ENCODE results near the gene LGALS16. TPM values are rescaled to one million over a fixed set of nuclear protein-coding genes. Genes with fewer than 3 reads are reported as not detected.

Gene LGALS16
- total and polyA plus RNA-seq, 3 experiments from 2014 or later, result not detected

DNA sequence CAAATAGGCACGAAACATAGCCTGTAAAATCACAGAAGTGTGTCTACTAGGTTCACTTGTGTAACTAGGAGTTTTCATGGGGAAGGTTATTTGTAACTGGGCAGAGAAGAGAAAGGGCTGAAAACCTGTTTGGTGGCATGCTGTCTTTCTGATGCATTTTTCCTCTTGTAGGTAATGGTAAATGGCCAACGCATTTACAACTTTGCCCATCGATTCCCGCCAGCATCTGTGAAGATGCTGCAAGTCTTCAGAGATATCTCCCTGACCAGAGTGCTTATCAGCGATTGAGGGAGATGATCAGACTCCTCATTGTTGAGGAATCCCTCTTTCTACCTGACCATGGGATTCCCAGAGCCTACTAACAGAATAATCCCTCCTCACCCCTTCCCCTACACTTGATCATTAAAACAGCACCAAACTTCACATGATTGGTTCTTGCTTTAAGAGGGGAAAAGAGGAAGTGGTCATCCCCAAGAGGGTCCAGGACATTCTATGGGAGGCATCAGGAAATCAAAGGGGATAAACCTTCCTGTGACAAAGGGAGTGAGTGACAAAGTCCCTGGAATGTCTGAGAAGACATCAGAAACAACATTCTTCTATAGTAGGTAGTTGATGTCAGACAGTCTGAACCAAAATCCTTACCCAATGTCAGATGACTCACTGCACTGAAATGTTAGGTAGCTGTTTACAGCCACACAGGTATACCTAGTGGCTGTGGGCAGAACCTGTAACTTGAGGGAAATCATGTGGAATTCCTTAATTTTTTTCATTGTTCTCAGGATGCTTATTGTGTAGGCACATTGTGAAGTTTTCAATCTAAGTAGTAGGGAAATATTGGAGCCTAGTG lies 53.5 kb downstream of the LGALS16 start:
- H3K9me3 ChIP-seq (ENCODE audit: low read length), result no peaks in the 10 kb centered on the region
- Mint-ChIP-seq H3K27me3 (peaks cover 3 to 8% of the 10 kb centered on the region in 2 donors), H3K4me1 (peaks cover 8 to 30% (median 24%) of the 10 kb centered on the region in 3 donors), H3K9me3 (peaks cover 0 to 5% (median 3%) of the 10 kb centered on the region in 5 donors), H3K36me3 (no peaks in the 10 kb centered on the region), H3K4me3 (no peak overlapping the region), H3K27ac (no peak overlapping the region)
- H3K27me3 ChIP-seq (ENCODE audit: insufficient read depth, low read length, poor library complexity, severe bottlenecking), result no peaks in the 10 kb centered on the region
- no peaks in the 10 kb centered on the region for H3K36me3 ChIP-seq (ENCODE audit: insufficient read depth, low read length)
- peaks cover 33% of the 10 kb centered on the region for H3K4me1 ChIP-seq (ENCODE audit: insufficient read depth, low read length)
- H3K4me3 ChIP-seq (ENCODE audit: low read length), result no peak overlapping the region
- ChIA-PET CTCF (no interaction called here), POLR2A (no interaction called here)
- no peak overlapping the region for H3K27ac ChIP-seq (ENCODE audit: low read depth, low read length)
- no peak for DNase-seq

Other genes starting within 250 kb of the LGALS16 start
- gene ZFP36, start 249.1 kb upstream of the LGALS16 start, total RNA-seq, result 10 to 100 TPM; 32.8 to 36.4 TPM
- gene ZFP36, start 249.1 kb upstream of the LGALS16 start, polyA plus RNA-seq, result 355 TPM
- gene PLEKHG2, start 243.2 kb upstream of the LGALS16 start, total RNA-seq, result 10 to 100 TPM; 35.2 to 36.4 TPM
- 4.0 TPM for gene PLEKHG2, start 243.2 kb upstream of the LGALS16 start, polyA plus RNA-seq
- gene RPS16, start 220.0 kb upstream of the LGALS16 start, total RNA-seq, result 1,000 to 10,000 TPM; 2,654 to 2,668 TPM
- gene RPS16, start 220.0 kb upstream of the LGALS16 start, polyA plus RNA-seq, result 1,795 TPM
- 100 to 1,000 TPM; 190 to 196 TPM for gene SUPT5H, start 210.3 kb upstream of the LGALS16 start, total RNA-seq
- 115 TPM for gene SUPT5H, start 210.3 kb upstream of the LGALS16 start, polyA plus RNA-seq
- gene TIMM50, start 175.1 kb upstream of the LGALS16 start, total RNA-seq, result 100 to 1,000 TPM; 131 to 137 TPM
- 47.3 TPM for gene TIMM50, start 175.1 kb upstream of the LGALS16 start, polyA plus RNA-seq
- 1 to 10 TPM in 1 of 2 experiments, under 1 TPM in 1; 0.92 to 1.4 TPM for gene DLL3, start 157.0 kb upstream of the LGALS16 start, total RNA-seq
- 0.25 TPM for gene DLL3, start 157.0 kb upstream of the LGALS16 start, polyA plus RNA-seq
- not detected for gene SELENOV, start 140.8 kb upstream of the LGALS16 start, total RNA-seq
- gene SELENOV, start 140.8 kb upstream of the LGALS16 start, polyA plus RNA-seq, result not detected
- gene EID2B, start 123.1 kb upstream of the LGALS16 start, total RNA-seq, result 1 to 10 TPM; 3.4 to 3.7 TPM
- 8.5 TPM for gene EID2B, start 123.1 kb upstream of the LGALS16 start, polyA plus RNA-seq
- gene EID2, start 115.8 kb upstream of the LGALS16 start, total RNA-seq, result 10 to 100 TPM; 14.0 to 15.4 TPM
- 29.2 TPM for gene EID2, start 115.8 kb upstream of the LGALS16 start, polyA plus RNA-seq
- gene LGALS13, start 53.4 kb upstream of the LGALS16 start, total RNA-seq, result not detected
- not detected for gene LGALS13, start 53.4 kb upstream of the LGALS16 start, polyA plus RNA-seq
- not detected for gene LGALS14, start 48.6 kb downstream of the LGALS16 start, total RNA-seq
- not detected for gene LGALS14, start 48.6 kb downstream of the LGALS16 start, polyA plus RNA-seq
- gene CLC, start 82.1 kb downstream of the LGALS16 start, total RNA-seq, result not detected
- 0.84 TPM for gene CLC, start 82.1 kb downstream of the LGALS16 start, polyA plus RNA-seq
- gene LEUTX, start 122.9 kb downstream of the LGALS16 start, total RNA-seq, result not detected
- gene LEUTX, start 122.9 kb downstream of the LGALS16 start, polyA plus RNA-seq, result not detected
- gene DYRK1B, start 178.2 kb downstream of the LGALS16 start, total RNA-seq, result 1 to 10 TPM; 7.9 to 9.1 TPM
- gene DYRK1B, start 178.2 kb downstream of the LGALS16 start, polyA plus RNA-seq, result 15.3 TPM
- 100 to 1,000 TPM; 661 to 682 TPM for gene FBL, start 190.5 kb downstream of the LGALS16 start, total RNA-seq
- gene FBL, start 190.5 kb downstream of the LGALS16 start, polyA plus RNA-seq, result 182 TPM

Measured in CD8-positive, alpha-beta memory T cell (primary cell).